A549 (cell line): Measurements from ENCODE around the gene SLC17A3.

ENCODE experiments used
- CEBPB ChIP-seq, 2 experiments: fragments of >200 bp in 1 of 2; sonication (Bioruptor Twin) in 1 of 2; formaldehyde crosslinking in 1 of 2; IDR thresholded peaks; 2 replicates each; pipeline ENCODE4 v1.6.1; 2012 to 2016
- CHD2 ChIP-seq: fragments of 150-350 bp; IDR thresholded peaks from 2 replicates; pipeline ENCODE4 v1.6.1; 2014; ENCODE audit warnings: low read length; ENCODE audit not compliant: partially characterized antibody
- CHD4 ChIP-seq: fragments of 200-600 bp; sonication (generic); IDR thresholded peaks from 2 replicates; pipeline ENCODE4 v1.6.1; 2016; ENCODE audit warnings: antibody characterized with exemption, mild to moderate bottlenecking, borderline replicate concordance
- EP300 ChIP-seq, 2 experiments: fragments of >200 bp; sonication (Bioruptor Twin); formaldehyde crosslinking; IDR thresholded peaks; 2 replicates in 1 of 2; 3 replicates in 1 of 2; pipeline ENCODE4 v1.6.1; 2016 to 2017
- JUN ChIP-seq, 2 experiments: fragments of >200 bp; sonication (Bioruptor Twin); formaldehyde crosslinking; IDR thresholded peaks; 2 replicates in 1 of 2; 3 replicates in 1 of 2; pipeline ENCODE4 v1.6.1; 2016 to 2017
- POLR2A ChIP-seq: IDR thresholded peaks from 2 replicates; pipeline ENCODE4 v1.6.1; 2012; ENCODE audit warnings: mild to moderate bottlenecking, low read length
- TF ChIP-seq, protein P1 (sequence below): fragments of >200 bp; sonication (Bioruptor Twin); formaldehyde crosslinking; IDR thresholded peaks from 3 replicates; pipeline ENCODE4 v1.5.1; 2016
- TF ChIP-seq, protein P2 (sequence below): fragments of 200-600 bp; sonication (generic); IDR thresholded peaks from 2 replicates; pipeline ENCODE4 v1.6.1; 2016; ENCODE audit warnings: antibody characterized with exemption, mild to moderate bottlenecking, moderate library complexity
- TF ChIP-seq, protein P3 (sequence below): IDR thresholded peaks from 2 replicates; pipeline ENCODE4 v1.6.1; 2012
- TF ChIP-seq, protein P4 (sequence below): fragments of 450-650 bp; IDR thresholded peaks from 2 replicates; pipeline ENCODE4 v1.6.1; 2014; ENCODE audit warnings: antibody characterized with exemption
- TF ChIP-seq, protein P5 (sequence below): fragments of 250-450 bp; sonication (Bioruptor Pico); IDR thresholded peaks from 2 replicates; pipeline ENCODE4 v1.5.0; 2021; ENCODE audit warnings: mild to moderate bottlenecking, moderate library complexity, borderline replicate concordance

DNA sequence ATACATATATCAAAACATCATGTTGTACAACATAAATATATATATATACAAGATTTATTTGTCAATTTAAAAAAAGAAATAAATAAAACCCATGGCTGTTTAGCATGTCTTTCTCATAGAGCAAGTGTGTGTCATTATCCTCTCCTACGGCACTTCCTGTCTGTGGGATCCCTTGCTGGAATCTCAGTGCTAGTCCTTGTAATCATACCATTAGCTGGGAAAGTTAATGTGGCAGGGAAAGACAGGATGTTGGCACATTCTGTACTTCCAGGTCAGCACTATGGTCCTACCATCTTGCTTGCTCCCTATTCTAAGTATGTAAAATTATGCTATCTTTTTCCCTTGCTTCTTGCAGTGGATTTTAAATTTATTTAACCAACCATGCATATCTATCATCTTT lies 9.5 kb upstream of the SLC17A3 start:
- TF ChIP-seq, protein P1, sequence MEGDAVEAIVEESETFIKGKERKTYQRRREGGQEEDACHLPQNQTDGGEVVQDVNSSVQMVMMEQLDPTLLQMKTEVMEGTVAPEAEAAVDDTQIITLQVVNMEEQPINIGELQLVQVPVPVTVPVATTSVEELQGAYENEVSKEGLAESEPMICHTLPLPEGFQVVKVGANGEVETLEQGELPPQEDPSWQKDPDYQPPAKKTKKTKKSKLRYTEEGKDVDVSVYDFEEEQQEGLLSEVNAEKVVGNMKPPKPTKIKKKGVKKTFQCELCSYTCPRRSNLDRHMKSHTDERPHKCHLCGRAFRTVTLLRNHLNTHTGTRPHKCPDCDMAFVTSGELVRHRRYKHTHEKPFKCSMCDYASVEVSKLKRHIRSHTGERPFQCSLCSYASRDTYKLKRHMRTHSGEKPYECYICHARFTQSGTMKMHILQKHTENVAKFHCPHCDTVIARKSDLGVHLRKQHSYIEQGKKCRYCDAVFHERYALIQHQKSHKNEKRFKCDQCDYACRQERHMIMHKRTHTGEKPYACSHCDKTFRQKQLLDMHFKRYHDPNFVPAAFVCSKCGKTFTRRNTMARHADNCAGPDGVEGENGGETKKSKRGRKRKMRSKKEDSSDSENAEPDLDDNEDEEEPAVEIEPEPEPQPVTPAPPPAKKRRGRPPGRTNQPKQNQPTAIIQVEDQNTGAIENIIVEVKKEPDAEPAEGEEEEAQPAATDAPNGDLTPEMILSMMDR = no peak
- TF ChIP-seq POLR2A (no peak), EP300 (IDR thresholded peaks at IDR 0.05) (no peak), JUN (IDR thresholded peaks at IDR 0.05) (no peak), CHD2 (no peak), CEBPB (IDR thresholded peaks at IDR 0.05) (no peak), CHD4 (no peak)
- TF ChIP-seq, protein P2, sequence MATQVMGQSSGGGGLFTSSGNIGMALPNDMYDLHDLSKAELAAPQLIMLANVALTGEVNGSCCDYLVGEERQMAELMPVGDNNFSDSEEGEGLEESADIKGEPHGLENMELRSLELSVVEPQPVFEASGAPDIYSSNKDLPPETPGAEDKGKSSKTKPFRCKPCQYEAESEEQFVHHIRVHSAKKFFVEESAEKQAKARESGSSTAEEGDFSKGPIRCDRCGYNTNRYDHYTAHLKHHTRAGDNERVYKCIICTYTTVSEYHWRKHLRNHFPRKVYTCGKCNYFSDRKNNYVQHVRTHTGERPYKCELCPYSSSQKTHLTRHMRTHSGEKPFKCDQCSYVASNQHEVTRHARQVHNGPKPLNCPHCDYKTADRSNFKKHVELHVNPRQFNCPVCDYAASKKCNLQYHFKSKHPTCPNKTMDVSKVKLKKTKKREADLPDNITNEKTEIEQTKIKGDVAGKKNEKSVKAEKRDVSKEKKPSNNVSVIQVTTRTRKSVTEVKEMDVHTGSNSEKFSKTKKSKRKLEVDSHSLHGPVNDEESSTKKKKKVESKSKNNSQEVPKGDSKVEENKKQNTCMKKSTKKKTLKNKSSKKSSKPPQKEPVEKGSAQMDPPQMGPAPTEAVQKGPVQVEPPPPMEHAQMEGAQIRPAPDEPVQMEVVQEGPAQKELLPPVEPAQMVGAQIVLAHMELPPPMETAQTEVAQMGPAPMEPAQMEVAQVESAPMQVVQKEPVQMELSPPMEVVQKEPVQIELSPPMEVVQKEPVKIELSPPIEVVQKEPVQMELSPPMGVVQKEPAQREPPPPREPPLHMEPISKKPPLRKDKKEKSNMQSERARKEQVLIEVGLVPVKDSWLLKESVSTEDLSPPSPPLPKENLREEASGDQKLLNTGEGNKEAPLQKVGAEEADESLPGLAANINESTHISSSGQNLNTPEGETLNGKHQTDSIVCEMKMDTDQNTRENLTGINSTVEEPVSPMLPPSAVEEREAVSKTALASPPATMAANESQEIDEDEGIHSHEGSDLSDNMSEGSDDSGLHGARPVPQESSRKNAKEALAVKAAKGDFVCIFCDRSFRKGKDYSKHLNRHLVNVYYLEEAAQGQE = no peak
- TF ChIP-seq, protein P3, sequence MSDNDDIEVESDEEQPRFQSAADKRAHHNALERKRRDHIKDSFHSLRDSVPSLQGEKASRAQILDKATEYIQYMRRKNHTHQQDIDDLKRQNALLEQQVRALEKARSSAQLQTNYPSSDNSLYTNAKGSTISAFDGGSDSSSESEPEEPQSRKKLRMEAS = no peak
- TF ChIP-seq, protein P4, sequence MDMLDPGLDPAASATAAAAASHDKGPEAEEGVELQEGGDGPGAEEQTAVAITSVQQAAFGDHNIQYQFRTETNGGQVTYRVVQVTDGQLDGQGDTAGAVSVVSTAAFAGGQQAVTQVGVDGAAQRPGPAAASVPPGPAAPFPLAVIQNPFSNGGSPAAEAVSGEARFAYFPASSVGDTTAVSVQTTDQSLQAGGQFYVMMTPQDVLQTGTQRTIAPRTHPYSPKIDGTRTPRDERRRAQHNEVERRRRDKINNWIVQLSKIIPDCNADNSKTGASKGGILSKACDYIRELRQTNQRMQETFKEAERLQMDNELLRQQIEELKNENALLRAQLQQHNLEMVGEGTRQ = no peak
- TF ChIP-seq, protein P5, sequence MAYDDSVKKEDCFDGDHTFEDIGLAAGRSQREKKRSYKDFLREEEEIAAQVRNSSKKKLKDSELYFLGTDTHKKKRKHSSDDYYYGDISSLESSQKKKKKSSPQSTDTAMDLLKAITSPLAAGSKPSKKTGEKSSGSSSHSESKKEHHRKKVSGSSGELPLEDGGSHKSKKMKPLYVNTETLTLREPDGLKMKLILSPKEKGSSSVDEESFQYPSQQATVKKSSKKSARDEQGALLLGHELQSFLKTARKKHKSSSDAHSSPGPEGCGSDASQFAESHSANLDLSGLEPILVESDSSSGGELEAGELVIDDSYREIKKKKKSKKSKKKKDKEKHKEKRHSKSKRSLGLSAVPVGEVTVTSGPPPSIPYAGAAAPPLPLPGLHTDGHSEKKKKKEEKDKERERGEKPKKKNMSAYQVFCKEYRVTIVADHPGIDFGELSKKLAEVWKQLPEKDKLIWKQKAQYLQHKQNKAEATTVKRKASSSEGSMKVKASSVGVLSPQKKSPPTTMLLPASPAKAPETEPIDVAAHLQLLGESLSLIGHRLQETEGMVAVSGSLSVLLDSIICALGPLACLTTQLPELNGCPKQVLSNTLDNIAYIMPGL (CRISPR knock-in tag) = no peak
